Caco-2 (cell line): ENCODE results near the gene KIF4A. TPM values are rescaled to one million over a fixed set of nuclear protein-coding genes. Genes with fewer than 3 reads are reported as not detected.

ENCODE experiments used
- BruUV-seq: library from RNA; stranded (reverse); fragments of 400-500 nt; replicated peaks from 2 replicates; lab custom pipeline; 2021; lab: Mats Ljungman, UMichigan
- CTCF ChIA-PET: fragments of 300-600 bp; sonication (Branson Sonifier 250); formaldehyde crosslinking; loops from one replicate; lab custom pipeline; 2022; ENCODE audit warnings: antibody characterized with exemption; lab: Charles Lee
- POLR2A ChIA-PET: fragments of 300-600 bp; sonication (Branson Sonifier 250); formaldehyde crosslinking; loops from one replicate; lab custom pipeline; 2022; ENCODE audit warnings: antibody characterized with exemption; lab: Charles Lee
- DNase-seq, 2 experiments: peaks; one replicate each; pipeline versions ENCODE4 v3.0.0 to v3.0.0-alpha.2; 2020 to 2022
- H3K27me3 ChIP-seq: replicated peaks from 2 replicates; pipeline ENCODE4 v1.6.0; 2011; ENCODE audit warnings: low read length; ENCODE audit not compliant: control insufficient read depth, insufficient read depth
- H3K36me3 ChIP-seq: 2 replicates; pipeline ENCODE4 v1.5.1; 2011; ENCODE audit warnings: low read length; ENCODE audit not compliant: control insufficient read depth, insufficient read depth
- H3K4me1 ChIP-seq: fragments of 250-450 bp; sonication (Bioruptor Pico); 2 replicates; pipeline ENCODE4 v1.5.1; 2020; ENCODE audit warnings: mild to moderate bottlenecking
- H3K4me3 ChIP-seq: 2 replicates; pipeline ENCODE4 v1.5.1; 2011; ENCODE audit warnings: low read depth, mild to moderate bottlenecking, control low read depth, low read length
- H3K9me3 ChIP-seq: fragments of 250-450 bp; sonication (Bioruptor Pico); 2 replicates; pipeline ENCODE4 v1.5.1; 2020; ENCODE audit warnings: mild to moderate bottlenecking, moderate library complexity
- H3K27ac Mint-ChIP-seq: one replicate; pipeline ENCODE4 v1.8.0; 2022; ENCODE audit warnings: mixed read lengths; ENCODE audit not compliant: unreplicated experiment
- H3K27me3 Mint-ChIP-seq: one replicate; pipeline ENCODE4 v1.8.0; 2022; ENCODE audit warnings: mixed read lengths; ENCODE audit not compliant: insufficient read depth, unreplicated experiment
- H3K36me3 Mint-ChIP-seq: one replicate; pipeline ENCODE4 v1.8.0; 2022; ENCODE audit warnings: mild to moderate bottlenecking, mixed read lengths; ENCODE audit not compliant: insufficient read depth, unreplicated experiment
- H3K4me1 Mint-ChIP-seq: one replicate; pipeline ENCODE4 v1.8.0; 2022; ENCODE audit warnings: low read depth, mixed read lengths; ENCODE audit not compliant: unreplicated experiment
- H3K4me3 Mint-ChIP-seq: one replicate; pipeline ENCODE4 v1.8.0; 2022; ENCODE audit warnings: mild to moderate bottlenecking, moderate library complexity, mixed read lengths; ENCODE audit not compliant: unreplicated experiment
- H3K9me3 Mint-ChIP-seq: one replicate; pipeline ENCODE4 v1.8.0; 2022; ENCODE audit warnings: mixed read lengths; ENCODE audit not compliant: unreplicated experiment
- intact Hi-C: fragments of 100-400 bp; cut with micrococcal nuclease; formaldehyde crosslinking; loops from one replicate; pipeline ENCODE4 v1.10.0; 2022; ENCODE audit not compliant: unreplicated experiment
- total RNA-seq: library from RNA; stranded (reverse); gene quantifications from 2 replicates; pipeline ENCODE4 v1.2.3, GENCODE V29; 2022
- TF ChIP-seq, protein P1 (sequence below), 2 experiments: fragments of 200-600 bp in 1 of 2; IDR thresholded peaks; 1 replicate in 1 of 2; 2 replicates in 1 of 2; pipeline versions ENCODE4 v1.5.1 to v1.8.0; 2011 to 2022; ENCODE audit warnings: antibody characterized with exemption in 1 of 2, control low read depth in 1 of 2, inconsistent platforms in 1 of 2, low read depth in 1 of 2, low read length in 1 of 2, mild to moderate bottlenecking in 1 of 2, moderate library complexity in 1 of 2; ENCODE audit not compliant: insufficient read depth in 1 of 2, severe bottlenecking in 1 of 2, unreplicated experiment in 1 of 2

Gene KIF4A
- total RNA-seq, 1 experiment from 2014 or later: 39.6 TPM

DNA sequence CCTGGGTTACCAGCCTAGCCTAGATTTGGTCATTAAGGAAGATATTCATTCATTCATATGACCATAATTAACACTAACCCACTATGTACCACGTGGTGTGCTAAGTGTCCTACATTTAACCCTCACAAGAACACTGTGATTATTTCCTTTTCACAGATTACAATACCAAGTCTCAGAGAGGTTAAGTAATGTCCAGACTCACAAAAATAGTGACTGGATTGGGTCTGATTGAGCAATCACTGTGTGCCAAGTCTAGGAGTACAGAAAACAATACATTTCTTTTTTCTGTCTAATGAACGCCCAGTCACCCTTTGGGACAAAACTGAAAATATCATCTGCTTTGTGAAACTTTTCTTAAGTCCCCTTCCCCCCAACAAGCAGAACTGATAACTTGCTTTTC, 147.1 kb downstream of the KIF4A start:
- Mint-ChIP-seq H3K27me3 (peaks cover 9% of the 10 kb centered on the region), H3K27ac (no peak overlapping the region), H3K36me3 (peaks cover 7% of the 10 kb centered on the region), H3K4me3 (no peak overlapping the region), H3K9me3 (no peaks in the 10 kb centered on the region), H3K4me1 (peaks cover 6% of the 10 kb centered on the region)
- Histone ChIP-seq H3K27me3 (no peaks in the 10 kb centered on the region), H3K36me3 (no peaks in the 10 kb centered on the region), H3K4me1 (peaks cover 7% of the 10 kb centered on the region; the same call in 1 of the 2 replicates), H3K9me3 (no peaks in the 10 kb centered on the region), H3K4me3 (no peak overlapping the region)
- intact Hi-C loops: no loop called here
- DNase-seq: no peak
- POLR2A ChIA-PET: no interaction called here
- CTCF ChIA-PET: no interaction called here
- BruUV-seq: no TSS peak
- TF ChIP-seq, protein P1, sequence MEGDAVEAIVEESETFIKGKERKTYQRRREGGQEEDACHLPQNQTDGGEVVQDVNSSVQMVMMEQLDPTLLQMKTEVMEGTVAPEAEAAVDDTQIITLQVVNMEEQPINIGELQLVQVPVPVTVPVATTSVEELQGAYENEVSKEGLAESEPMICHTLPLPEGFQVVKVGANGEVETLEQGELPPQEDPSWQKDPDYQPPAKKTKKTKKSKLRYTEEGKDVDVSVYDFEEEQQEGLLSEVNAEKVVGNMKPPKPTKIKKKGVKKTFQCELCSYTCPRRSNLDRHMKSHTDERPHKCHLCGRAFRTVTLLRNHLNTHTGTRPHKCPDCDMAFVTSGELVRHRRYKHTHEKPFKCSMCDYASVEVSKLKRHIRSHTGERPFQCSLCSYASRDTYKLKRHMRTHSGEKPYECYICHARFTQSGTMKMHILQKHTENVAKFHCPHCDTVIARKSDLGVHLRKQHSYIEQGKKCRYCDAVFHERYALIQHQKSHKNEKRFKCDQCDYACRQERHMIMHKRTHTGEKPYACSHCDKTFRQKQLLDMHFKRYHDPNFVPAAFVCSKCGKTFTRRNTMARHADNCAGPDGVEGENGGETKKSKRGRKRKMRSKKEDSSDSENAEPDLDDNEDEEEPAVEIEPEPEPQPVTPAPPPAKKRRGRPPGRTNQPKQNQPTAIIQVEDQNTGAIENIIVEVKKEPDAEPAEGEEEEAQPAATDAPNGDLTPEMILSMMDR (IDR thresholded peaks at IDR 0.05; ENCODE audit: insufficient read depth in 1 of 2, low read depth in 1 of 2, low read length in 1 of 2, severe bottlenecking in 1 of 2, unreplicated experiment in 1 of 2): no peak

DNA sequence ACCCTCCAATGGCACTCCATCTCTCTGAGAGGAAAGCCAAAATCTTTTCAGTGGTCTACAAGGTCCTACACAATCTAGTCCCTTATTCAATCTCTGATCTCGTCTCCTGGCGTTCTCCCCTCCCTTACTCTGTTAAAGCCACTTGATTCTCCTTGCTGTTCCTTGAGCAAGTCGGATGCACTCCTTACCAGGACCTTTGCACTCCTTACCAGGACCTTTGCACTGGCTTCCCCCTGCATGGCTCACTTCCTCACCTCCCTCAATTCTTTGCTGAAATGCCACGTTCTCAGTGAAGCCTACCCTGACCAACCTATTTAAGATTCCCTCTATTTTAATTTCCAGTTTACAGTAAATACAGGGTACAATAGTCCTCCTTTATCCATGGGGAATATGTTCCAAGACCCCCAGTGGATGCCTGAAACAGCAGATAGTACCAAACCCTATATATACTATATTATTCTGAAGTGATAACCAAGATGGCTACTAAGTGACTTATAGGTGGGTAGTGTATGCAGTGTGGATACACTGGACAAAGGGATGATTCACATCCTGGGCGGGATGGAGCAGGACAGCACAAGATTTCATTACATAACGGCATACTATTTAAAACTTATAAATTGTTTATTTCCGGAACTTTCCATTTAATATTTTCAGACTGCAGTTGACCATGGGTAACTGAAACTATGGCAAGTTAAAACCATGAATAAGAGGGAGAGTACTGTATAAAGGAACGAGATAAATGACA, 148.2 kb downstream of the KIF4A start:
- H3K27me3 Mint-ChIP-seq: peaks cover 9% of the 10 kb centered on the region
- H3K4me3 Mint-ChIP-seq: no peak overlapping the region
- no TSS peak for BruUV-seq
- CTCF ChIA-PET: no interaction called here
- H3K27ac Mint-ChIP-seq: no peak overlapping the region
- peaks cover 7% of the 10 kb centered on the region for H3K36me3 Mint-ChIP-seq
- H3K9me3 Mint-ChIP-seq: no peaks in the 10 kb centered on the region
- Histone ChIP-seq H3K4me3 (no peak overlapping the region), H3K36me3 (no peaks in the 10 kb centered on the region), H3K9me3 (no peaks in the 10 kb centered on the region), H3K27me3 (no peaks in the 10 kb centered on the region), H3K4me1 (peaks cover 5% of the 10 kb centered on the region; the same call in 1 of the 2 replicates)
- TF ChIP-seq, protein P1 (IDR thresholded peaks at IDR 0.05; ENCODE audit: insufficient read depth in 1 of 2, low read depth in 1 of 2, low read length in 1 of 2, severe bottlenecking in 1 of 2, unreplicated experiment in 1 of 2): no peak
- POLR2A ChIA-PET: no interaction called here
- intact Hi-C loops: no loop called here
- no peak for DNase-seq
- peaks cover 4% of the 10 kb centered on the region for H3K4me1 Mint-ChIP-seq

DNA sequence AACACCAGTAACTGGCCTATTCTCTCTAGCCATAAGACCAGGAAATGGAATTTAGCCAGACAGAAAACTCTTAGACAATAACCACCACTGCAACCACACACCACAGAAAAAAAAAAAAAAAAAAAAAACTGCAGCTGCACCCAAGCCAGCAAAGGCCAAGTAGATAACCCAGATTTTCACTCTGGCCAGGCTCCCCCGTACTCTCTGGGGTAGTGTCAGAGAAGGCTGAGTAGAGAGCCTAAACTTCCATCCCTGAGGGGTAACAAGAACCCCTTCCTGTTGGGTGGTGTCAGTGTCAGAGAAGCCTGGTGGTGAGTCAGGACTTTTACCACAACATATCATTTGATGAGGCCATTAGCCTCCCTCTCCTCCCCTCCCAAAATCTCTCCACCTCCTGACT, 149.1 kb downstream of the KIF4A start:
- no peaks in the 10 kb centered on the region for H3K4me1 ChIP-seq
- no peaks in the 10 kb centered on the region for H3K27me3 ChIP-seq
- Mint-ChIP-seq H3K27ac (no peak overlapping the region), H3K4me1 (no peaks in the 10 kb centered on the region), H3K27me3 (peaks cover 9% of the 10 kb centered on the region), H3K36me3 (peaks cover 7% of the 10 kb centered on the region), H3K9me3 (no peaks in the 10 kb centered on the region), H3K4me3 (no peak overlapping the region)
- no peaks in the 10 kb centered on the region for H3K9me3 ChIP-seq
- POLR2A ChIA-PET: no interaction called here
- TF ChIP-seq, protein P1 (IDR thresholded peaks at IDR 0.05; ENCODE audit: insufficient read depth in 1 of 2, low read depth in 1 of 2, low read length in 1 of 2, severe bottlenecking in 1 of 2, unreplicated experiment in 1 of 2): no peak
- no TSS peak for BruUV-seq
- no peak overlapping the region for H3K4me3 ChIP-seq
- CTCF ChIA-PET: no interaction called here
- no peak for DNase-seq
- H3K36me3 ChIP-seq: no peaks in the 10 kb centered on the region
- intact Hi-C loops: no loop called here
